Measurements from ENCODE around the gene AP1B1. TPM values are rescaled to one million over a fixed set of nuclear protein-coding genes. Genes with fewer than 3 reads are reported as not detected.

The AP1B1 gene
- total and polyA plus RNA-seq, 2 of the 8 experiments (the other 6 are each of a cell fraction or from before 2014, with no cell fraction given) = 64.2 to 86.8 TPM

- no peak for TF ChIP-seq CHD7 (IDR thresholded peaks at IDR 0.05; ENCODE audit: insufficient replicate concordance, low read length)
- TF ChIP-seq RAD21 (IDR thresholded peaks at IDR 0.05 in 1 of 2, conservative IDR thresholded peaks at IDR 0.05 in 1 of 2; ENCODE audit: low read depth in 2 of 2, low read length in 2 of 2) = no peak
- TF ChIP-seq SP4 (IDR thresholded peaks at IDR 0.05; ENCODE audit: low read length) = no peak
- no peak for TF ChIP-seq GABPA (IDR thresholded peaks at IDR 0.05; ENCODE audit: borderline replicate concordance, insufficient read depth, low read length)
- TF ChIP-seq EZH2 (IDR thresholded peaks at IDR 0.05; ENCODE audit: low read depth, low read length, severe bottlenecking) = no peak
Measured at GRCh38 chr22:29325356-29325755, 63.0 kb downstream of the AP1B1 start (continued).

All from H1 (cell line).